Activated CD4-positive, alpha-beta T cell treated with anti-CD3 and anti-CD28 coated beads, Interleukin-2, amount 50 U/mL, for 48 hours (primary cell): ENCODE data around the gene ABCC1.
"Not testable (repeated sequence)": the region's sequence is repeated elsewhere in the genome, so short reads cannot be mapped to it uniquely, and the experiment has no call there.

Experiments used
- DNase-seq, 2 experiments: peaks; one replicate each; pipeline ENCODE4 v3.0.0-alpha.2; 2020

The ABCC1 gene

DNA sequence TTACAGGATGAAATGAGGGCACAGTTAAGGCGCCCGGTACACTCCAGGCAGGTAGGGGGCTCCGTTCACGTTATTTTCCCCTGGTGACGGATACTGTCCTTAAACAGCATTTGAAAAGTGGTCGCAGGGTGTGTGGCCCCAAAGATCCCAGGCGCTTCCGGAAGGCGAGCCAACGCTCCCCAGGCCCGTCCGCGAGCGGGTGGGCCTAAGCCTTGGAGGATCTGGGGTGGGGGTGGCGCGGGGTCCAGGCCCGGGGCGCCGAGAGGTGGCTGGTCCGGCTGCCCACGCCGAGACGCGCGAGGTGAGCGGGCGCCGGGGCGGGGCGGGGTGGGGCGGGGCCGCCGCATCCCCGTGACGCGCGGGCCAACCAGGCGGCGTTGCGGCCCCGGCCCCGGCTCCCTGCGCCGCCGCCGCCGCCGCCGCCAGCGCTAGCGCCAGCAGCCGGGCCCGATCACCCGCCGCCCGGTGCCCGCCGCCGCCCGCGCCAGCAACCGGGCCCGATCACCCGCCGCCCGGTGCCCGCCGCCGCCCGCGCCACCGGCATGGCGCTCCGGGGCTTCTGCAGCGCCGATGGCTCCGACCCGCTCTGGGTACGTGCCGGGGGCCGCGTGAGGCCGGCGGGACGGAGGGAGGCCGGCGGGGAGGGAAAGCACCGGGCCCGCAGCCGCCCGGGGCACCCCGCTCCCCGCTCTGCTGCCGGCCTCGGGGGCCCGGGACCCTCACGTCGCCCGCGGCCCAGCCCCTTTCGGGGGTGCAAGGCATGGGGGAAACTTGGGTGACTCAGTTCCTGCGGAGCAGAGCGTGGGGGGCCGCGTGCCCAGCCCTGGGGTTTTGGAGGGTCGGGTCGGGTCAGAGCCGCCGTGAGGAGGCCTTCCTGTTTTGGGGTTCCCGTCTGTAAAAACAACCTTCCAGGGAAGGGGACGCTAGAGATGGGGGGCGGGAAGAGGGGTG lies at the start of gene ABCC1:
ABCC1 (plus strand) TSS at position 407 of the 951 bp plus-strand sequence; CDS start at position 543, 136 bp downstream.
- DNase-seq = peak; percentile 55 to 56

DNA sequence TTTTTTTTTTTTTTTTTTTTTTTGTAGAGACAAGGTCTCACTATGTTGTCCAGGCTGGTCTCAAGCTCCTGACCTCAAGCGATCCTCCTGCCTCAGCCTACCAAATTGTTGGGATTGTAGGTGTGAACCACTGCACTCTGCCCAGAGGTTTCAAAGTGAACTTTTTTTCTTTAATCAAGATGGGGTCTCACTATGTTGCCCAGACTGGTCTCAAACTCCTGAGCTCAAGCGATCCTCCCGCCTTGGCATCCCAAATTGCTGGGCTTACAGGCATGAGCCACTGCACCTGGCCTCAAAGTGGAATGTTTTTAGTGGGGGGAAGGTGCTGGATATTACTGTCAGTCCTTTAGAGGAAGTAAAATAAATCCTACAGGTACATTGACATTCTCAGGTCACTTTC lies 49.1 kb upstream of the ABCC1 start:
- no peak for DNase-seq

DNA sequence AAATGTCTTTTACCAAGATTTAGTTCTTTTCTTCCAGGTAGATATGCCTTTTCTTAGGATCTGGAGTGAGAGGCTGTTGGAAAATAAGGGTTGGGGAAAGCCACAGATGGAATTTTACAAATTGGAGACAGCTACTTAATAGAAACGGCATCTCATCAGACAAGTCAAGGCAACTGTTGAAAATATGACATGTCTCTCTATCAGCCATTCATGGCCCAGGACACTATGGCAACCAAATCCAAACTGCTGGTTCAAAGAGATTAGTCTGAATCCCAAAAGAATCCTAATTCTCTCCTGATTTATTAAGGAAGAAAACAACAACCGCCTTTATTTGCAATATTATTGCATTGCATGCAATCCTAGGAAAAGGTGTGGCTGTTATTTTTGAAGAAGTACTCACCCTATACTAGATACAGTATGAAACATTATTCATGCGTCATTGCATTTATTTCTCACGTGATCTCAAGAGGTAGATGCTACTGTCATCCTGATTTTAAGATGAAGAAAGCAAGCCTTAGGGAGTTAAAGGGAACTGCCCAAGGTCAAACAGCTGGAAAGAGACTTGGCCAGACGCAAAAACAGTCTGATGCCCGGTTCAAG lies 48.4 kb upstream of the ABCC1 start:
- no peak for DNase-seq

DNA sequence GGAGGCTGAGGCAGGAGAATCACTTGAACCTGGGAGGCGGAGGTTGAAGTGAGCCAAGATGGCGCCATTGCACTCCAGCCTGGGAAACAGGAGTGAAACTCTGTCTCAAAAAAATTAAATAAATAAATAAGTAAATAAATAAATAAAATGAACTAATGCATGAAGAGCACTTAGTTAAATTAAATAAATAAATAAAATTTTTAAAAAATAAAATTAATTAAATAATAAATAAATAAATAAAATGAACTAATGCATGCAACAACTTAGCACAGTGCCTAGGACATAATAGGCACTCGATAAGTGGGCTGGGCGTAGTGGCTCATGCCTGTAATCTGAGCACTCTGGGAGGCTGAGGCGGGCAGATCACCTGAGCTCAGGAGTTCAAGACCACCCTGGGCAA lies 45.5 kb upstream of the ABCC1 start:
- DNase-seq = no peak

DNA sequence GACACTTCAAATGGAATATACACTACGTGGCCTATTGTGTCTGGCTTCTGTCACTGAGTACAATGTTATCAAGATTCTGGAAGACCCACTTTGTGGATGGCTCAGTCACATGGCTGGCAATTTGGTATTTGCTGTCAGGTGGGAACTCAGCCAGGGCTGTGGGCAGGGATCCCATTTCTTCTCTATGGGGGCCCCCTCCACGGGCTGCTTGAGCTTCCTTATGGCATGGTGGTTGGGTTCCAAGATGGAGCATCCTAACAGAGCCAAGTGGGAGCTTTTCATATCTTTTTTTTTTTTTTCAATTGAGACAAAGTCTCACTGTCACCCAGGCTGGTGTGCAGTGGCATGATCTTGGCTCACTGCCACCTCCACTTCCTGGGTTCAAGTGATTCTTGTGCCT lies 43.0 kb upstream of the ABCC1 start:
- DNase-seq = no peak

DNA sequence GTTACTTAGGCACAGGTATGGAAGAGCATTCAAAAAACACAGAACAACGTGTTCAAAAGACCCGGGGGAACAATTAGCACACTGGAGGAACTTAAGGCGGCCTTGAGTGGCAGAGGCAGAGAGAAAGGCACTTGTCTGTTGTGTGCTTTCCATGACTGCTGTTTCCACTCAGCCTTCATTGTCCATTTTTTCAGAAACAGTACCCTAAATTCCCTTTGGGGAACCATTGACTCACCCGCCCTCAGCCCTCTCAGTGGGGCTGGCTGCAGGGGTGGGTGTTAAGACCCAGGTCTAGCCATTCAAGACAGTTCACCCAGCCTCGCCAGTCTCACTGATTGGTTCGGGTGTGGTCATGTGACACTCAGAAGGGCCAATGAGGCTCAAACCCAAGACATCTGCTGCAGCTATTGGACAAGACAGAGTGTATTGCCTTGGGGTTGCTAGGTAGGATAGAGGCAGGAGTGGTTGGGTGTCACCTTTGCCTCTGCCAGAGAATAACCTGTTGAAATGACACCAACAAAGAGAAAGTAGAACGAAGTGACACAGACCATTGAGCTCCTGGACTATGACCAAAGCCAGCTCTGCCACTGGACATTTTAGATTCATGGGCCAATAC lies 41.4 kb upstream of the ABCC1 start:
- peak; percentile 39 to 44 for DNase-seq

DNA sequence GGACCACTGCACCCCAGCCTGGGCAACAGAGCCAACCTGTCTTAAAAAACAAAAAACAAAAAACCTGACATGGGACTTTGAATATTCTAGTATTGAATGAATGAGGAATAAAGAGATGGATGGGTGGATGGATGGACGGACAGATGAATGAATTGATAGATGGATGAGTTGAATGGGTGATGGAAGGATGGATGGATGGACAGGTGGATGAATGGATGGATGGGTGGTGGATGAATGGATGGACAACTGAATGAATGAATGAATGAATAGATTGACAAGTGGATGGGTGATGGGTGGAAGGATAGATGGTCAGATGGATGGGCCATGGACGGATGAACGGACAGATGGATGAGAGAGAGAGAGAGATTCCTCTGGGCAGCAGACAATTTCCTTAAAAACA lies 38.2 kb upstream of the ABCC1 start:
- DNase-seq = no peak

DNA sequence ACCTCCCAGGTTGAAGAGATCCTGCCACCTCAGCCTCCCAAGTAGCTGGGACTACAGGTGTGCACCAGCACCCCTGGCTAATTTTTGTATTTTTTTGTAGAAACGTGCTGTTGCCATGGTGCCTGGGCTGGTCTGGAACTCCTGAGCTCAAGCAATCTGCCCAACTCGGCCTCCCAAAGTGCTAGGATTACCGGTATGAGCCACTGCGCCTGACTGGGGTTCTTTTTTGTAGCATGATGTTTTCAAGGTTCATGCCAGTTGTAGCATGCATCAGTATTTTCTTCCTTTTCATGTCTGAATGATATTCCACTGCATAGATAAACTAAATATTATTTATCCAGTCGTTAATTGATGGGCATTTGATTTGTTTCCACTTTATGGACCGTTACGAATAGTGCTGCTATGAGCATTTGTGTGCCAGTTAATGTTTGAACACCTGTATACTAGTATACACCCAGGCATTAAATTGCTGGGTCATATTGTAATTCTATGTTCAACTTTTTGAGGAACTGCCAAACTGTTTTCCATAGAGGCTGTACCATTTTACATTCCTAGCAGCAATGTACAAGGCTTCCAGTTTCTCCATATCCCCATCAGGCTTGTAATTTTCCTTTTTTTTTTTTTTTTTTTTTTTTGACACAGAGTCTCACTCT lies 36.2 kb upstream of the ABCC1 start:
- no peak for DNase-seq

DNA sequence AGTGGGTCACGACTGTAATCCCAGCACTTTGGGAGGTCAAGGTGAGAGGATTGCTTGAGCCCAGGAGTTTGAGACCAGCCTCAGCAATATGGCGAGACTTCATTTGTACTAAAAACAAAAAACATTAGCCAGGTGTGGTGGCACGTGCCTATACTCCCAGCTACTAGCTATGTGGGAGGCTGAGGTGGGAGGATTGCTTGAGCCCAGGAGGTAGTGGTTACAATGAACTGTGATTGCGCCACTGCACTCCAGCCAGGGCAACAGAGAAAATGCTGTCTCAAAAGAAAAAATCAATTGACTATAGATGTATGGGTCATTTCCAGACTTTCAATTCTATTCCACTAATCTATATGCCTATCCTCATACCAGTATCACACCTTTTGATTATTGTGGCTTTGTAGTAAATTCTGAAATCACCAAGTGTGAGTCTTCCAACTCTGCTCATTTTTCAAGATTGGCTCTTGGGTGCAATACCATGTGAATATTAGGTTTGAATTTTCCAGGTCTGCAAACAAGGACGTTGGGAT lies 33.8 kb upstream of the ABCC1 start:
- DNase-seq = no peak

DNA sequence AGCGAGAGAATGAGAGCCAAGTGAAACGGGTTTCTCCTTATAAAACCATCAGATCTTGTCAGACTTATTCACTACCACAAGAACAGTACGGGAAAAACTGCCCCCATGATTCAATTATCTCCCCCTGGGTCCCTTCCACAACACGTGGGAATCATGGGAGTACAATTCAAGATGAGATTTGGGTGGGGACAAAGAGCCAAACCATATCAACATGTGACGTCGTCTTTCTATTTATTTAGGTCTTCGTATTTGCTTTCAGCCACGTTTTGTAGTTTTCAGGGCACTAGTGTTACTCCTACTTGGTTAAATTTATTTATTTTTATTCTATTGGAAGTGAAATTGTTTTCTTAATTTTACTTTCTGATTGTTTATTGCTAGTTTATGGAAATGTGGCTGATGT lies 33.1 kb upstream of the ABCC1 start:
- no peak for DNase-seq

DNA sequence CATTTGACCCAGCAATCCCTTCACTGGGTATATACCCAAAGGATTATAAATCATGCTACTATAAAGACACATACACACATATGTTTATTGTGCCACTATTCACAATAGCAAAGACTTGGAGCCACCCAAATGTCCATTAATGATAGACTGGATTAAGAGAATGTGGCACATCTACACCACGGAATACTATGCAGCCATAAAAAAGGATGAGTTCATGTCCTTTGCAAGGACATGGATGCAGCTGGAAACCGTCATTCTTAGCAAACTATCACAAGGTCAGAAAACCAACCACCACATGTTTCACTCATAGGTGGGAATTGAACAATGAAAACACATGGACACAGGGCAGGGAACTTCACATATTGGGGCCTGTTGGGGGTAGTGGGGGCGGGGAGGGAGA lies 31.1 kb upstream of the ABCC1 start:
- not testable (repeated sequence) for DNase-seq

DNA sequence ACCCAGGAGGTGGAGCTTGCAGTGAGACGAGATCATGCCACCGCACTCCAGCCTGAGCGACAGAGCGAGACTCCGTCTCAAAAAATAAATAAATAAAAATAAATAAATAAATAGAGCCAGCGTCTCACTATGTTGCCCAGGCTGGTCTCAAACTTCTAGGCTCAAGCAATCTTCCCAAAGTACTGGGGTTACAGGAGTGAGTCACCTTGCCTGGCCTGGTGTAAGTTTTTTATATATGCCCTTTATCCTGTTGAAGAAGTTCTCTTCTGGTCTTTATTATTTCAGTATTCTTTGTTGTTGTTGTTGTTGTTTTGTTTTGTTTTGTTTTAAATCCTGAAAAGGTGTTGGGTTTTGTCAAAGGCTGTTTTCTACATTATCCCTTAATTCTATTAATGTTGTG lies 30.1 kb upstream of the ABCC1 start:
- no peak for DNase-seq

DNA sequence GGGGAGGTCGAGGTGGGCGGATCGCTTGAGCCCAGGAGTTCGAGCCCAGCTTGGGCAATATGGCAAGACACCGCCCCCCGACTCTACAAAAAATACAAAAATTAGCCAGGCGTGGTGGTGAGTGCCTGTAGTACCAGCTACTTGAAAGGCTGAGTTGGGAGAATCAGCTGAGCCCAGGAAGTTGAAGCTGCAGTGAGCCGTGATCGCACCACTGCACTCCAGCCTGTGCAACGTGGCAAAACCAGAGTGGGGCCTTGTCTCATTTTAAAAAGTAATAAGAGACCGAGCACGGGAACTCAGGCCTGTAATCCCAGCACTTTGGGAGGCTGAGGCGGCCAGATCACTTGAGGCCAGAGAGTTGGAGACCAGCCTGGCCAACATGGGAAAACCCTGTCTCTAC lies 24.4 kb upstream of the ABCC1 start:
- DNase-seq = no peak

DNA sequence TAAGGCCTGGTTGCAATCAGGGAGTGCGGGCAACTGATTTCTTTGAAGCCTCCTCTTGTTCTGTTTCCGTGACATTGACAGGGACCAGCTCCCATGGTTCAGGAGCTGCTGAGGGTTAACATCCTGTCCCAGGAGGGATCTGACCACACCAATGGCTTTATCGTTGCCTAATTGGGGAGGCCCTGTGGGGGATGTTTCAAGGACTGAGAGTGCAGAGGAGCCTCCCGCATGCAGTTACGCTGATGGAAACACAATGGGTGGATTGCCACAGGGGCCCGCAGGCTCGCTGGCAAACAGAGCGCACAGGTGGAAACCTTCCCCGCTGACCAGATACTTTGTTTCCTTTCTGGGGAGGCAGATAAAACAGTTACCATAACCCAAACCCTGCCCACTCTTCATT lies 23.8 kb upstream of the ABCC1 start:
- no peak for DNase-seq

DNA sequence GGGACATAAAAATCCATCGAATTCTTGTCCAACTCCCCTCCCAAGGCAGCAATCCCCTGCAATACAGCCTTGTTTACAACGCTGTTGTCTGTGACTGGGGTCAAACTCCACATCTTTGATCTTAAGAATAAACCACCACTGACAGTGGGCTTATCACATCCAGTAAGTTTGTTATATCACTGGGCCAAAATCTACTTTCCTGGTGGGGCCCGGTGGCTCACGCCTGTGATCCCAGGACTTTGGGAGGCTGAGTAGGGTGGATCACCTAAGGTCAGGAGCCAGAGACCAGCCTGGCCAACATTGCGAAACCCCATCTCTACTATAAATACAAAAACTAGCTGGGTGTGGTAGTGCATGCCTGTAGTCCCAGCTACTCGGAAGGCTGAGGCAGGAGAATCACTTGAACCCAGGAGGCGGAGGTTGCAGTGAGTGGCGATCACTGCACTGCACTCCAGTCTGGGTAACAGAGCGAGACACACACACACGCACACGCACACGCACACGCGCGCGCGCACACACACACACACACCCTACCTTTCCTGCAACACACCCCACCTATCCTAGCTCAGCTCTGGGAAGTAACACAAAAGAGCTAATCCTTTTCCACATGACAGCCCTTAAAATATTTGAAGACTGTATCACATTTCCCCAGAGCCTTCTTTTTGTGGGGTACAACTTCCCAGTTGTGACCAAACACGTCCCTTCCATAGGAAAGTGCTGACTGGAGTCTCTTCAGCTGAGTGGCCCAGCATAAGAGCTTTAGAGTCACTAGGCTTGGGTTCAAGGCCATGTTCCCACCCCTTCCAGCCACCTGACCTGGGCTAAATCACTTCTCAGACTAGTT lies 20.9 kb upstream of the ABCC1 start:
- no peak for DNase-seq

DNA sequence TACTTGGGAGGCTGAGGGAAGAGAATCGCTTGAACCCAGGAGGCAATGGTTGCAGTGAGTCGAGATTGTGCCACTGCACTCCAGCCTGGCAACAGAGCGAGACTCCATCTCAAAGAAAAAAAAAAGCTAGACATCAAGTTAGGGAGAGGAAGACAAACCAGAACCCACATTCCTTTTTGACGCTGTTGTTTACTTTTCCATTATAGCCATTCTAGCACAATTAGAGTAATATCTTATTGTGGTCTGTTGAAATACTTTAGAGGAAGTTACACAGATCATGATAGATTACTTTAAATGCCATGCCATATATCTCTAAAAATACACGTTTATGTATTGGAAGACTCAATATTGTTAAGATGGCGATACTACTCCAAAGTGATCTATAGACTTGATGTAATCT lies 16.5 kb upstream of the ABCC1 start:
- no peak for DNase-seq

DNA sequence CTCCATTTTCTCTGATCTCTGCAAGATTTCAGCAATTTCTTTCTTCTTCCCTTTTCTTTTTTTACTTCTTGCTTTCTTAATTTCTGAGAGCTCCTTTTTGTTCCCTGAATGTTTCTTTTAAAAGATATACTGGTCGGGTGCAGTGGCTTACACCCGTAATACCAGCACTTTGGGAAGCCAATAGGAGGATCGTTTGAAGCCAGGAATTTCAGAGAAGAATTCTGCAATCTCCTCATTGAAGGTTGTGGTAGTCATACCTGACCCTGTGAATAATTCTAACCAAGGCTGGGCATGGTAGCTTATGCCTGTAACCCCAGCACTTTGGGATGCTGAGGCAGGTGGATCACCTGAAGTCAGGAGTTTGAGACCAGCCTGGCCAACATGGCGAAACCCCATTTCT lies 15.6 kb upstream of the ABCC1 start:
- DNase-seq = no peak

DNA sequence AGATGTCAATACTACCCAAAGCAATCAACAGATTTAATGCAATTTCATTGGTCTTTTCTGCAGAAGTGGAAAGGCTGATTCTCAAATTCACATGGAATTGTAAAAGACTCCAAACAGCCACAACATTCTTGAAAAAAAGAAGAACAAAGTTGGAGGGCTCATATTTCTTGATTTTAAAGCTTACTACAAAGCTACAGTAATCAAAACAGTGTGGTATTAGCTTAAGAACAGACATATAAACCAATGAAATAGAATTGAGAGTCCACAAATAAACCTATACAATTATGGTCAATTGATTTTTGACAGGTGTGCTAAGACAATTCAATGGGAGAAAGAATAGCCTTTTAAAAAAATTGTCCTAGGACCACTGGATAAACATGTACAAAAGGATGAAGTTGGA lies 14.4 kb upstream of the ABCC1 start:
- no peak for DNase-seq

DNA sequence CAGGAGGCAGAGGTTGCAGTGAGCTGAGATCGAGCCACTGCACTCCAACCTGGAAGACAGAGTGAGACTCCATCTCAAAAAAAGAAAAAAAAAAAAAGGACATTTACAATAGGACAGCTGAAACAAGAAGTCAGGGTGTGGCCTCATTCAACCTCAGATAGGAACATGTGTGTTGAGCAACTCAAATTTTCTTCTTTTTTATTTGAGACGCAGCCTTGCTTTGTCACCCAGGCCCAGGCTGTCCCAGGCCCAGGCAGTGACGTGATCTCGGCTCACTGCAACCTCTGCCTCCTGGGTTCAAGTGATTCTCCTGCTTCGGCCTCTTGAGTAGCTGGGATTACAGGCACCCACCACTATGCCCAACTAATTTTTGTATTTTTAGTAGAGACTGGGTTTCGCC lies 12.6 kb upstream of the ABCC1 start:
- not testable (repeated sequence) for DNase-seq

DNA sequence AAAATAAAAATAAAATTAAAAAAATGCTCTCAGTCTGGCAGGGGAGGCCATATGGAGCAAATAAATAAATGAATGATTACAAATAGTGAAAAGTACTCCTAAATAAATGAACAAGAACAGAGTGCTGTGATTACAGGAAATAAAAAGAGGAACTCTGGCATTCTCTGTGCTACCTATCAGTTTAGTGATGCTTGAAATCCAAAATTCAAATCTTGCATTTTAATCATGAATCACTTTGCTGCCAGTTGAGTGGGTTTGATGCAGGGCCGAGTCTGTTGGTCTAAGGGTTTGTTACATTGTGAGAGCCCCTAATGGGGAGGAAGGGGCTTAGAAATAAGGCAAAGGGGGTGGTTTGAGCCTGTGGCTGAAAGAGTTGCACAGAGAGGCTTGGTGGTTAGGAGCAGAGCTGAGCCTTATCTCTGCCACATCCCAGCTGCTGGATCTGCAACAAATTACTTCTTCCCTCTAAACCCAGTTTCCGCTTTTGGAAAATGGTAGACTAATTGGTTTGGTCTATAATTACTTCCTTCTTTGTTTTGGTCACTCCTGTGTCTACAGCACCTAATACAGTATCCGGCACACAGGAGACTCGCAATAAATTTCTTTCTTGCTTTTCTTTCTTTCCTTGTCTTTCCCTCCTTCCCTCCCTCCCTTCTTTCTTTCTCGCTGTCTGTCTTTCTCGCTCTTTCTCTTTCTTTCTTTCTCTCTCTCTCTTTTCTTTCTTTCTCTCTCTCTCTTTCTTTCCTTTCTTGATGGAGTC lies 6.3 kb upstream of the ABCC1 start:
- DNase-seq = no peak

DNA sequence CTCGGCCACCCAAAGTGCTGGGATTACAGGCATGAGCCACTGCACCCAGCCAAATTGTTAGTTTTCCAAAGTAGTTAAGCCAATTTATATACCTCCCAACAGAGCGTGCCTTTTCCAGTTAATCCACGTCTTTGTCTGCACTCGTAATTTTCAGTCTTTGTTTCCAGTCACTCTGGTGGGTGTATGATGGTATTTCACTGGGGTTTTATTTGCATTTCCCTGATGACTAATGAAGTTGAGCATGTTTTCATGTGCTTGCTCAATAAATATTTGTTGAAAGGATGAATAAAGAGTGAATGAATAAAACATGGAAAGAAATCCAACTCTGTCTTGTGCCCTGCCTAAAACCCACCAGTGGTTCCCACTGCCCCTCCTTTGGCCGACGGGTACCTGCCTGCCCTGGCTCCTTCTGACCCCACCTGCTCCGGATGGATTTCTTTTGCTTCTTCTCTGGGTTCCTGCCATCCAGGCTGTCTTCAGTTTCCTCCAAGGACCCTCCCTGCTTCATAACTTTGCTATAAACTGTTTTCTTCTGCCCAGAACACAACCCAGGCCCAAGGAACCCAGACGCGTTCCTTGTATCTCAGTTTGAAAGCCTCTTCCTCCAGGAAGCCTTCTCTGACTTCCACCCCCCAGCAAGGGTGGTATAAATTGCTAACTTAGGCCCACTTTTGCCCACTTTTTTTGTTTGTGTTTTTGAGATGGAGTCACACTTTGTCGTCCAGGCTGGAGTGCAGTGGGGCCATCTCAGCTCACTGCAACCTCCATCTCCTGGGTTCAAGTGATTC lies 3.0 kb upstream of the ABCC1 start:
- DNase-seq = no peak
